NCI-H146 treated with DMSO at 0.1 percent for 48 hours (cell line): Measurements from ENCODE around the gene PTK6.

Source experiments
- DNase-seq: peaks from one replicate; lab custom pipeline; 2025; ENCODE audit not compliant: unreplicated experiment; lab: John Stamatoyannopoulos, UW

The PTK6 gene

GRCh38 chr20:63570281-63571086 is 33.3 kb upstream of the PTK6 start:
- DNase-seq = no peak

- DNase-seq = no peak
Observed at GRCh38 chr20:63568986-63569949, 32.1 kb upstream of the PTK6 start.

GRCh38 chr20:63568170-63568981 is 31.2 kb upstream of the PTK6 start:
- no peak for DNase-seq

GRCh38 chr20:63567386-63568169 is 30.4 kb upstream of the PTK6 start:
- DNase-seq = no peak

GRCh38 chr20:63567136-63567385 is 29.9 kb upstream of the PTK6 start:
- DNase-seq = no peak

- no peak for DNase-seq
Observed at GRCh38 chr20:63566395-63567135, 29.4 kb upstream of the PTK6 start.

- no peak for DNase-seq
Observed at GRCh38 chr20:63565699-63566335, 28.6 kb upstream of the PTK6 start.

- no peak for DNase-seq
Observed at GRCh38 chr20:63565021-63565698, 28.0 kb upstream of the PTK6 start.

GRCh38 chr20:63564036-63564810 is 27.0 kb upstream of the PTK6 start:
- DNase-seq = no peak

- DNase-seq = no peak
Observed at GRCh38 chr20:63563225-63563935, 26.2 kb upstream of the PTK6 start.

GRCh38 chr20:63562461-63563224 is 25.5 kb upstream of the PTK6 start:
- no peak for DNase-seq

GRCh38 chr20:63561624-63562396 is 24.6 kb upstream of the PTK6 start:
- DNase-seq = no peak

- DNase-seq = no peak
Observed at GRCh38 chr20:63560856-63561609, 23.9 kb upstream of the PTK6 start.

- no peak for DNase-seq
Observed at GRCh38 chr20:63560333-63560805, 23.2 kb upstream of the PTK6 start.
